NCI-H524 treated with DMSO at 0.1 percent for 48 hours (cell line): Measurements from ENCODE around the gene IGSF21.

Experiments used
- DNase-seq: peaks from one replicate; lab custom pipeline; 2025; lab: John Stamatoyannopoulos, UW

Gene IGSF21

GRCh38 chr1:18217398-18218043, 109.9 kb downstream of the IGSF21 start:
- peak; percentile 4 for DNase-seq

- DNase-seq: no peak
Measured at GRCh38 chr1:18229625-18230024, 122.0 kb downstream of the IGSF21 start.

GRCh38 chr1:18230321-18230720, 122.7 kb downstream of the IGSF21 start:
- DNase-seq: no peak

- no peak for DNase-seq
Measured at GRCh38 chr1:18230840-18231239, 123.2 kb downstream of the IGSF21 start.

GRCh38 chr1:18232052-18232451, 124.5 kb downstream of the IGSF21 start:
- no peak for DNase-seq

GRCh38 chr1:18233176-18233864, 125.7 kb downstream of the IGSF21 start:
- no peak for DNase-seq

- peak; percentile 56 for DNase-seq
Measured at GRCh38 chr1:18234790-18235242, 127.2 kb downstream of the IGSF21 start.

GRCh38 chr1:18237371-18237770, 129.8 kb downstream of the IGSF21 start:
- no peak for DNase-seq

GRCh38 chr1:18238190-18238589, 130.6 kb downstream of the IGSF21 start:
- DNase-seq: peak; percentile 17

GRCh38 chr1:18239671-18240070, 132.1 kb downstream of the IGSF21 start:
- DNase-seq: no peak

- DNase-seq: no peak
Measured at GRCh38 chr1:18240906-18241305, 133.3 kb downstream of the IGSF21 start.

GRCh38 chr1:18241891-18242290, 134.3 kb downstream of the IGSF21 start:
- no peak for DNase-seq

GRCh38 chr1:18243503-18244175, 136.0 kb downstream of the IGSF21 start:
- no peak for DNase-seq

- no peak for DNase-seq
Measured at GRCh38 chr1:18244762-18245161, 137.2 kb downstream of the IGSF21 start.

GRCh38 chr1:18245647-18246046, 138.0 kb downstream of the IGSF21 start:
- DNase-seq: no peak

- no peak for DNase-seq
Measured at GRCh38 chr1:18246543-18246942, 138.9 kb downstream of the IGSF21 start.

- no peak for DNase-seq
Measured at GRCh38 chr1:18247151-18247550, 139.6 kb downstream of the IGSF21 start.

GRCh38 chr1:18249631-18250030, 142.0 kb downstream of the IGSF21 start:
- no peak for DNase-seq

GRCh38 chr1:18253093-18253492, 145.5 kb downstream of the IGSF21 start:
- DNase-seq: no peak

- peak; percentile 11 for DNase-seq
Measured at GRCh38 chr1:18256282-18257235, 149.0 kb downstream of the IGSF21 start.

- DNase-seq: no peak
Measured at GRCh38 chr1:18257778-18258177, 150.2 kb downstream of the IGSF21 start.

GRCh38 chr1:18261891-18262290, 154.3 kb downstream of the IGSF21 start:
- DNase-seq: no peak
